ENCODE data around the gene RGS9BP.
"Not testable (repeated sequence)": the region's sequence is repeated elsewhere in the genome, so short reads cannot be mapped to it uniquely, and the experiment has no call there.

Gene RGS9BP

DNA sequence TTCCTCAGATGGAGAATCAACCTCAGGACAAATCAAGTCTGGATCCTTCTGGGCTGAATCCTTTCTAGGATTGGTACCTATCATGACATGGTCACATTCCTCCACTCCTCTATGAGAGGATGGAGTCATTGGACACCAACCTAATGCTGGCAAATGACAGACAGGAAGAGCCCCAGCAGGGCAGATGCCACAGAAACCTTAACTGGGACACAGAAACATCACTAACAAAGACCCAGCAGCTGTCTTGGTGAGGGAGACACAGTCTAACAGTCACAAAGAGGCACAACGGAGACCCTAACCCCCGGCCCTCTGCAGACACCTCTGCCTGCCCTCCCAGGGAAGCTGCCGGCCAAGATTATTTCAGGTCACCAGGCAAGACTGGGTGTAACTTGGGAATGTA, 2.8 kb upstream of the RGS9BP start:
- DNase-seq: no peak

- DNase-seq: no peak
These were observed 2.1 kb upstream of the RGS9BP start for GRCh38 chr19:32673573-32673972.

GRCh38 chr19:32674153-32674930, 1.3 kb upstream of the RGS9BP start:
- DNase-seq: no peak

DNA sequence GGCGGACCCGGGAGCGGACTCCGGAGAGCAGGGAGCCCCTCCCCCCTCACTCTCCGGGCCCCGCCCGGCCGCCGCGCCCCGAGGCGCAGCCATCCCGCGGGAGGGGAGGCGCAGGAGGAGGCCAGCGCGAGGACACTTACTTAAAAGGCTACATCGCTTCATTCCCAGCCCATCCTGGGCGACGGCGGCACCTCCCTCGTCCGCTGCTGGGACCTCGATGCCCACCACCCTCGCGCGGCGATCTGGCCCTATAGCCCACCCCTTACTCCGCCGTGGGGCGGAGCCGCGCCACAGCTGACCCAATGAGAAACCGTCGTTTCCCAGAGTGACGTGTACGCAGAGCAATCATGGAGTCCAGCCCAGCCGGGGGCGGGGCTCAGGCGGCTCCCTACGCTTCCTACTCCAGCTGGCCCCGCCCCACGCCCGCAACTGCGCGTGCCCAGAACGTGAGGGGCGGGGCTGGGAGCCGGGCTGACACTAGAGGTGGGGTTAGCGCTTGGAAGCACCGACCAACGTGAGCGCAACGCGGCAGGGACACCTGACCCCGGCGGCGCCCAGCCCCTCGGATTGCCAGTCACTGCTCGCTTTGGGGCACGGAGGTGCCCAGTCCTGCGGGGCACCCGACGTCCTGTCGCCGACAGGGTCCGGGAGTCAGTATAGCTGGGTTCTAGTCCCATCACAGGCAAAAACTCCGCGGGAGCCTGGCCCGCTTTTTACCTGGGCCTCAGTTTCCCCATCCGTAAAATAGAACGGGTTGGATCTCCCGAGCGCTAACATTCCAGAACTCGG, 523 bp upstream of the RGS9BP start, which contains the start of gene ANKRD27:
TSS of gene ANKRD27 (minus strand) at position 250 of the 789 bp plus-strand sequence. CDS start 16,165 bp downstream, outside the sequence.
- DNase-seq: peak; percentile 96

DNA sequence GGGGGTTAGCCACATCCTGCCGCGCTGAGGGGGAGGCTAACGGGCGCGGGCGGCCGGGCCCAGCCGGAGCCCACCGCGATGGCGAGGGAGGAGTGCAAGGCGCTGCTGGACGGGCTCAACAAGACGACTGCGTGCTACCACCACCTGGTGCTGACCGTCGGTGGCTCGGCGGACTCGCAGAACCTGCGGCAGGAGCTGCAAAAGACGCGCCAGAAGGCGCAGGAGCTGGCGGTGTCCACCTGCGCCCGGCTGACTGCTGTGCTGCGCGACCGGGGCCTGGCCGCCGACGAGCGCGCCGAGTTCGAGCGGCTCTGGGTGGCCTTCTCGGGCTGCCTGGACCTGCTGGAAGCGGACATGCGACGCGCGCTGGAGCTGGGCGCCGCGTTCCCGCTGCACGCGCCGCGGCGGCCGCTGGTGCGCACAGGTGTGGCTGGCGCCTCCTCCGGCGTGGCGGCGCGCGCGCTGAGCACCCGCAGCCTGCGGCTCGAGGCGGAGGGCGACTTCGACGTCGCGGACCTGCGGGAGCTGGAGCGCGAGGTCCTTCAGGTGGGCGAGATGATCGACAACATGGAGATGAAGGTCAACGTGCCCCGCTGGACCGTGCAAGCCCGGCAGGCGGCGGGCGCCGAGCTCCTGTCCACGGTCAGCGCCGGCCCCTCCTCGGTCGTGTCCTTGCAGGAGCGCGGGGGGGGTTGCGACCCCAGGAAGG, 692 bp downstream of the RGS9BP start:
- DNase-seq: no peak

DNA sequence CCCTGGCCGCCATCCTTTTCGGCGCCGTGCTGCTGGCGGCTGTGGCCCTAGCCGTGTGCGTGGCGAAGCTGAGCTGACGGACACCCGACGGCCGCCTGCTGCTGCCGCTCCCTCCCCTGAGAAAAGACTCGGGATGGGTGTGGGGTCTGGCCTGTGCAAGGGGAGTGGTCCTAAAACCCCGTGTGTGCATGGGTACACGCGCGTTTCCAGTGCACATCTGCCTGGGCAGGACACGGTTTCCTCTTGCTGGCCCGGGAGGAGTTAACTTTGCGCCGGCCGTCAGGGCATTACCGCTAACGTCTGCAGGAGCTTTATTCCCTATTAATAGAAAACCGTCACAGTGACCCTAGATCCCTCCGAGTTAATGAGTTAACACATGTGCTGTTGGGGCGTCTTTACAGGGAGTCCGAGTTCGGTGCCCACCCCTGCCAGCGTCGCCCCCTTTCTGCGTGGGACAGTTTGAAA, 1.3 kb downstream of the RGS9BP start:
- no peak for DNase-seq

- no peak for DNase-seq
These were observed 2.0 kb downstream of the RGS9BP start for GRCh38 chr19:32677657-32678056.

DNA sequence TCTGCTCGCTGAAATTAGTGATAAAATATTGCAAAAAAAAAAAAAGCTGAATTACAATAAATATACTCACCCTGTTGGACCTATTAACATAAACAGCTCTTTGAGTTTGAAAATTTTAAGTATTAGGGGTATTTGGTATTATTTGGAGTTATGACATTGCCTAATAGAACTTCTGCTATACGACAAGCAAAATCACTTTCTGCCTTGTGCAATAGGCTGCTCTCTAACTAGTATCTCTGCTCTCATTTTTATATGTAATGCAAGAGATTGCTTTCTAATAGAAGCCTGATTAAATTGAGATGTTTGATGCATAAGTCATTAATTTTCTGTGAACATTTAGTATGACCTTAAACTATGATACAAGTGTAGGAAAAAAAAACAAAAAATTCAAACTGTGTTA, 5.3 kb downstream of the RGS9BP start:
- DNase-seq: no peak

DNA sequence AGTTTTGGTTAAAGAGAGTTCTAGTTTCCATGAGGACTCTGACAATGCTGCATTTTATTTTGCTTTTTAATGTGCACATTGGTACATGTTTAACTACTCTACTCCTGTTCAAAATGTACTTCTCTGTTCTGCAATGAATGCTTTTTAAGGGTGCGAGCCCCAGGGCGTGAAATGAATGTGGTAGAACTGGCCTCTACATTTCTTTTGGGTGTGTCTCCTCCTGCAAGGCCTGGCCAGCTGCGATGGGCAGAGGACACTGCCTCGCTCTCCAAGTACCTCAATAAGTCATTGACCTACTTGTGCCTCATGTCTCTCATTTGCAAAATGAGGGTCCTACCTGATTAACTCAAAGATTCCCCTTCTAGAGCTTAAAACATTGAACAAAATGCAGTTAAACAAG, 6.7 kb downstream of the RGS9BP start:
- no peak for DNase-seq

DNA sequence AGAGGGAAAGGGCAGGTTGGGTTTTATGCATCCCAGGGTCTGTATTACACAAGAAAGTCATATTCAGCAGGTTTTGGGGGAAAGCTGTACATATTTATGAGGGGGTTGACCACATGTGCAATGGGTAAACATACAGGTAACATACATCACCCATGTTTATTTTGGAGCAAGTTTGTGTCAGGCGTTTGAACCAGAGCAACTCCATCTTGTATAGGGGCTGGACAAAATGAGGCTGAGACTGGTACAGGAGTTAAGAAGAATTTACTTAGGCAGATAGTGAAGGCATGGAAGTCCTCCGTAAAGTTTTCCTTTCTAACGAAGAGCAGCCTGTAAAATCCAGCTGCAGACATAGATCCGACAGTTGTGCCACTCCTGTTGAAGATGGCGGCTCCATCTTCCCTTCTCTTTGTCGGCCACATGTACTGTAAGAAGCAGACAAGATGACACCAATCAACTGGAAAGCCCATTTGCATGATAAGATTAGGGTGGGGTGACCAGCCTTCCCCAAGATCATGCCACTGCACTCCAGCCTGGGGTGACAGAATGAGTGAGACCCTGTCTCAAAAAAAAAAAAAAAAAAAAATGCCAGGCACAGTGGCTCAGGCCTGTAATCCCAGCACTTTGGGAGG, 11.3 kb downstream of the RGS9BP start:
- DNase-seq: no peak

GRCh38 chr19:32687681-32688080, 12.0 kb downstream of the RGS9BP start:
- DNase-seq: no peak

- no peak for DNase-seq
These were observed 12.7 kb downstream of the RGS9BP start for GRCh38 chr19:32688311-32688710.

DNA sequence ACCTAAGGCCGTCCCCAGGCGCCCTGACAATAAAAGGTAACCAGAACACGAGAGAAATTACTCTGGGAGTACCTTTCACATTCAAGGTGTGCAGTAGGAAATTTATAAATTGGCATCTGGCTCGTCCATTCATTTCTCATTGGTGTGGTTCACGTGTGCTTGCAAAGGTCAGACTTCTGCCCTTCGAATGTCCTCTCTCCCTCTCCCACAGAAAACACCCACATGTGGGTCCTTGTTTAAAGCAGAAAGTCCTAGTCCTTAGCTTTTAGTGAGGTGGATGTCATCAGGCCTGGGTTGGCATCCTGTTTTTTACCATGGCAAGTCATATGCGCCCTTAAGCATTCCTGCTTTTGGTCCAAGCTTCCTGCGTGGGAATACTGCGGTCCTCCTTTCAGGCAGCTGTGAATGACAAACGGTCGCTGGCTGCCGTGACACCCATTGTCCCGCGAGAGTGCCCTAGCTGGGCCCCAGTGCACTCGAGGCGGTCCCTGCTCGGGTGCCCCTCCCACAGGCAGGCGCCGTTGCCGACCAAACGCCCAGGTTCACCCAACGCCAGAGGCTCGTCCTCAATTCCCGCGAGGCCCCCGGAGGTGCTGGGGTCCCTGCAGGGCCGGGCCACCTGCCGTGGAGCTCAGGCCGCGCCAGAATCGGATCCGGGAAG, 15.8 kb downstream of the RGS9BP start, which contains the start of gene NUDT19:
TSS of gene NUDT19 (plus strand) at position 531 of the 661 bp plus-strand sequence. CDS start 140 bp downstream, outside the sequence.
- DNase-seq: peak; percentile 82

GRCh38 chr19:32691952-32692726, 16.5 kb downstream of the RGS9BP start:
- DNase-seq: peak; percentile 19

GRCh38 chr19:32692727-32693061, 17.0 kb downstream of the RGS9BP start:
- no peak for DNase-seq

DNA sequence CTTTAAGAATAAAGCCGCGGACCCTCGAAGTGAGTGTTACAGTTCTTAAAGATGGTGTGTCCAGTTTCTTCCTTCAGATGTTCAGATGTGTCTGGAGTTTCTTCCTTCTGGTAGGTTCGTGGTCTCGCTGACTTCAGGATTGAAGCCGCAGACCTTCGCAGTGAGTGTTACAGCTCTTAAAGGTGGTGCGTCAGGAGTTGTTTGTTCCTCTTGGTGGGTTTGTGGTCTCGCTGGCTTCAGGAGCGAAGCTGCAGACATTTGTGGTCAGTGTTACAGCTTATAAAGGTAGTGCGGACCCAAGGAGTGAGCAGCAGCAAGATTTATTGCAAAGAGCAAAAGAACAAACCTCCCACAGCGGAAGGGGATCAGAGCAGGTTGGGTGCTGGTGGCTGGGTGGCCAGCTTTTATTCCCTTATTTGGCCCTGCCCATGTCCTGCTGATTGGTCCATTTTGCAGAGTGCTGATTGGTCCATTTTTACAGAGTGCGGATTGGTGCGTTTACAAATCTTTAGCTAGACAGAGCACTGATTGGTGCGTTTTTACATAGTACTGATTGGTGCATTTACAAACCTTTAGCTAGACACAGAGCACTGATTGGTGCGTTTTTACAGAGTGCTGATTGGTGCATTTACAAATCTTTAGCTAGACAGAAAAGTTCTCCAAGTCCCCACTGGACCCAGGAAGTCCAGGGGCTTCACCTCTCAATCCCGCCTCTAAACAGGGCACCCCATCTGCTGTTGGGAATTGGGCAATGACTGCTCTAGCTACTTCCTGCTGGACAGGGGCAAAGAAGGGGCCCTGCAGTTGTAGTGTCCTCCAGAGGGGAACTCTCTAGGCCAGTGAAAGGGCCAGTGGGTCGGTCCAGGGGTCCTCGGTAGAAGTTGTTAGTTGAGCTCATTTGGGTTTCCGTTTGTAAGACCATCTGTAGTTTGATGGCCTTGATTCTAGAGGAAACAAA, 17.8 kb downstream of the RGS9BP start:
- not testable (repeated sequence) for DNase-seq

DNA sequence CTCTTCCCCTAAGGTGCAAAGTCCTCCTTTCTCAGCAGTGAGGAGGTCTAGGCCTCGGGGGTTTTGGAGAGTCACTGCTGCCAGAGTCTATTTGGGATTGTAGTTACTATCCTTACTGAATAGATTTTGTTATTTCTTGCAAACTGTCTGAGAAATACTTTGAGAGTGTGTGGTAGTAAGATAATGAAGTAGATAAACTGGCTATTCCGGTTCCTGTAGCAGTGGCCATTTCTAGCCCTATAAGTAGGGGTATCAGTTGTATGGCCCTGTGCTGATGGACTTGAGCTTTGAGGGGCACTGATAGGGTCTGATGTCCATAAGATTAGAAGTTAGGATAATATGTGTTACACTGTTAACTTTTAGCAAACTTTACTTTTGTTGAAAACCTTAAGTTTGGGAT, 18.7 kb downstream of the RGS9BP start:
- DNase-seq: not testable (repeated sequence)

DNA sequence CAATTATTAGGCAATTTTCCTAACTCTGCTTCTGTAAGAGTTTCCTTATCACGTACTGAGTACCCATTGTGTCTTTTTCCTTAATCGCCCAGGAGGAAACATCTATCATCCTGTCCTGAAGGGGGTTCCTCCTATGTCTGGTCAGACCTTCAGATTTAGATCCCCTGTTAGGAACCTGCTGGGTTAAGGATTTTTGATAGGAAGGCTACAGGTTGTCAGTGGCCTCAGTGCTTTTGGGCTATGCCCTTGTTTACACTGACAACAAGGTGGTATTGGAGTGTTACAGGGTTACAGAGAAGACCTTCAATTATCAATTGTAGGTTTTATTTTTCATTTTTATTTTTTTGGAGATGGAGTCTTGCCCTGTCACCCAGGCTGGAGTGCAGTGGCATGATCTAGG, 19.2 kb downstream of the RGS9BP start:
- not testable (repeated sequence) for DNase-seq

DNA sequence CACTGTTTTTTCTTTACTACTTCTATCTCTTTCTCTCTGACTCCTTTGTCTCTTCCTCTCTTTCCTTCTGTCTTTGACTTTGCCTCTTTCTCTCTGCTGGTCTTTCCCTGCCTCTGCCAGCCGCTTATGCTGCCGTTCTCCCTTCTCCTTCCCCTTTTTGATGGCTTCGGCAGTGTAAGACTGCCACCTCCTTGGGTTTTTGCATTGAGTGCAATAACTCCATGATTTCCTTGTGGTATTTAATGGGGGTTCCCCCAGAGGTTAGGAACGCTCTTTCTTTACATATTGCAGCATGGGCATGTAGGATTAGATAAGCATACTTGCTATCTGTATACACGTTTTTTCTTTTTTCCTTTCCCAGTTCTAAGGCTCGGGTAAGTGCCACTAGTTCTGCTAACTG, 19.9 kb downstream of the RGS9BP start:
- DNase-seq: not testable (repeated sequence)

GRCh38 chr19:32696771-32697170, 21.1 kb downstream of the RGS9BP start:
- not testable (repeated sequence) for DNase-seq
